Tibial nerve (tissue), 4 donors: ENCODE data around the gene NWD2.

Experiments used
- EP300 ChIP-seq, 2 donors: sonication (generic); formaldehyde crosslinking; IDR thresholded peaks; one replicate each; pipeline ENCODE4 v1.6.1; 2017; ENCODE audit warnings: antibody characterized with exemption in 2 of 2, mild to moderate bottlenecking in 1 of 2
- POLR2A ChIP-seq, 2 donors: fragments of 450-650 bp; IDR thresholded peaks; one replicate each; pipeline ENCODE4 v1.6.1; 2017; ENCODE audit warnings: antibody characterized with exemption in 2 of 2, mild to moderate bottlenecking in 2 of 2, moderate library complexity in 2 of 2
- TF ChIP-seq, protein P1 (sequence below), 5 experiments: fragments of 200-600 bp in 3 of 5; fragments of 450-650 bp in 2 of 5; sonication (generic) in 3 of 5; IDR thresholded peaks; one replicate each; pipeline ENCODE4 v1.5.1; 2016 to 2019; ENCODE audit warnings: antibody characterized with exemption in 5 of 5, mild to moderate bottlenecking in 3 of 5, moderate library complexity in 2 of 5

DNA sequence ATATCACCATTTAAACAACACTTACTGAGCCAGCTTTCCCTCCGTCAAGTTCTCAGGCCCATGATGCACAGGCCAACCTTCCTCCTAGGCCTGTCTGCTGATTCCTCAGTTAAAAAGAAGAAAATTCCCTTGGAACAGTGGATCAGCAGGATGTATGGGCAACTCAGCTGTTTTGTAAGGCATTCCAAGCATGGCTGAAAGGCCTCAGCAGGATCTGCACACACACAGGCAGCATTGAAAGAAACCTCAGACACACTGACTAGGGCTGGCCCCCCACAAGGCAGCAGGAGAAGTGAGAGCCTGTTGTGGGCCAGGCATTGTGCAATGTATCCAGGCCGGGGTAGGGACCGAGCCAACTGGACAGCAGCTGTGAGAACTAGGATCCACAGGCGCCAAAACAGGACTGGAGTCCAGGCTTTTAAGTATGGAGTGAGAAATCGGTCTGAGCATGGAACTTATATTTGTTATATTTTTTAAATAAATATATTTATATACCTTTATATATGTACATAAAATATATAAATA, 171.4 kb downstream of the NWD2 start:
- TF ChIP-seq, protein P1, sequence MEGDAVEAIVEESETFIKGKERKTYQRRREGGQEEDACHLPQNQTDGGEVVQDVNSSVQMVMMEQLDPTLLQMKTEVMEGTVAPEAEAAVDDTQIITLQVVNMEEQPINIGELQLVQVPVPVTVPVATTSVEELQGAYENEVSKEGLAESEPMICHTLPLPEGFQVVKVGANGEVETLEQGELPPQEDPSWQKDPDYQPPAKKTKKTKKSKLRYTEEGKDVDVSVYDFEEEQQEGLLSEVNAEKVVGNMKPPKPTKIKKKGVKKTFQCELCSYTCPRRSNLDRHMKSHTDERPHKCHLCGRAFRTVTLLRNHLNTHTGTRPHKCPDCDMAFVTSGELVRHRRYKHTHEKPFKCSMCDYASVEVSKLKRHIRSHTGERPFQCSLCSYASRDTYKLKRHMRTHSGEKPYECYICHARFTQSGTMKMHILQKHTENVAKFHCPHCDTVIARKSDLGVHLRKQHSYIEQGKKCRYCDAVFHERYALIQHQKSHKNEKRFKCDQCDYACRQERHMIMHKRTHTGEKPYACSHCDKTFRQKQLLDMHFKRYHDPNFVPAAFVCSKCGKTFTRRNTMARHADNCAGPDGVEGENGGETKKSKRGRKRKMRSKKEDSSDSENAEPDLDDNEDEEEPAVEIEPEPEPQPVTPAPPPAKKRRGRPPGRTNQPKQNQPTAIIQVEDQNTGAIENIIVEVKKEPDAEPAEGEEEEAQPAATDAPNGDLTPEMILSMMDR (IDR thresholded peaks at IDR 0.05) = no peak
- TF ChIP-seq POLR2A (IDR thresholded peaks at IDR 0.05) (no peak), EP300 (IDR thresholded peaks at IDR 0.05) (no peak)
